Measurements from ENCODE around the gene UXS1.

UXS1 gene

DNA sequence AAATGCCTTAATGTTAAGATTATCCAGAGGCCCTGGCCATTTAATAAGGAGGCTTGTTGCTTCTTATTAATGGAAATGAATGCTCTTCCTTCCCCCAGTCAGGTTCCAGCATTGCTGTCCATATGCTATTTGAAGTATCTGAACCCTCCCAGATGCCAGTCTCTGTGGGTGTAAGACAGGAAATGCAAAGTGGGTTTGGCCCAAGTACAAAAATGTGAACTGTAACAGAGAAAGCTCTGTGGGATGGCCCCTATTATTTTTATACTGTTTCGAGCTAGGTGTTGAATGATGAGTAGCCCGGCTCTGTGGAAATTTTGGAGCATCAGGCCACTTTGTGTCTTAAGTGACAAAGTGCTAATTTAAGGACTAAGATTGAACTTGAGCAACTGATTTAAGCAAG, 141.0 kb downstream of the UXS1 start:
- H3K4me2 ChIP-seq (ENCODE audit: low read length) = peak overlapping the region; percentile 27
- no peak overlapping the region for H2AFZ ChIP-seq (ENCODE audit: low read depth, low read length)
- peaks cover 11% of the 10 kb centered on the region for H3K4me1 ChIP-seq (ENCODE audit: low read length)
- no peaks in the 10 kb centered on the region for H3K36me3 ChIP-seq (replicated peaks; ENCODE audit: low read depth, low read length)
- no peak overlapping the region for H3K27ac ChIP-seq (ENCODE audit: low read length)
- no peak overlapping the region for H3K9ac ChIP-seq (ENCODE audit: low read length)
- no peak for TF ChIP-seq EZH2phosphoT487 (IDR thresholded peaks at IDR 0.05; ENCODE audit: low read depth)
- TF ChIP-seq, protein P1, sequence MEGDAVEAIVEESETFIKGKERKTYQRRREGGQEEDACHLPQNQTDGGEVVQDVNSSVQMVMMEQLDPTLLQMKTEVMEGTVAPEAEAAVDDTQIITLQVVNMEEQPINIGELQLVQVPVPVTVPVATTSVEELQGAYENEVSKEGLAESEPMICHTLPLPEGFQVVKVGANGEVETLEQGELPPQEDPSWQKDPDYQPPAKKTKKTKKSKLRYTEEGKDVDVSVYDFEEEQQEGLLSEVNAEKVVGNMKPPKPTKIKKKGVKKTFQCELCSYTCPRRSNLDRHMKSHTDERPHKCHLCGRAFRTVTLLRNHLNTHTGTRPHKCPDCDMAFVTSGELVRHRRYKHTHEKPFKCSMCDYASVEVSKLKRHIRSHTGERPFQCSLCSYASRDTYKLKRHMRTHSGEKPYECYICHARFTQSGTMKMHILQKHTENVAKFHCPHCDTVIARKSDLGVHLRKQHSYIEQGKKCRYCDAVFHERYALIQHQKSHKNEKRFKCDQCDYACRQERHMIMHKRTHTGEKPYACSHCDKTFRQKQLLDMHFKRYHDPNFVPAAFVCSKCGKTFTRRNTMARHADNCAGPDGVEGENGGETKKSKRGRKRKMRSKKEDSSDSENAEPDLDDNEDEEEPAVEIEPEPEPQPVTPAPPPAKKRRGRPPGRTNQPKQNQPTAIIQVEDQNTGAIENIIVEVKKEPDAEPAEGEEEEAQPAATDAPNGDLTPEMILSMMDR (IDR thresholded peaks at IDR 0.05; ENCODE audit: low read depth, low read length) = no peak
- H3K9me3 ChIP-seq (ENCODE audit: insufficient read depth, low read length) = no peaks in the 10 kb centered on the region
- no peaks in the 10 kb centered on the region for H3K27me3 ChIP-seq (ENCODE audit: low read depth, low read length)
- H3K79me2 ChIP-seq (ENCODE audit: low read length) = no peaks in the 10 kb centered on the region
- no peaks in the 10 kb centered on the region for H4K20me1 ChIP-seq (ENCODE audit: insufficient read depth, low read length)
- no peak overlapping the region for H3K4me3 ChIP-seq (ENCODE audit: low read length)

DNA sequence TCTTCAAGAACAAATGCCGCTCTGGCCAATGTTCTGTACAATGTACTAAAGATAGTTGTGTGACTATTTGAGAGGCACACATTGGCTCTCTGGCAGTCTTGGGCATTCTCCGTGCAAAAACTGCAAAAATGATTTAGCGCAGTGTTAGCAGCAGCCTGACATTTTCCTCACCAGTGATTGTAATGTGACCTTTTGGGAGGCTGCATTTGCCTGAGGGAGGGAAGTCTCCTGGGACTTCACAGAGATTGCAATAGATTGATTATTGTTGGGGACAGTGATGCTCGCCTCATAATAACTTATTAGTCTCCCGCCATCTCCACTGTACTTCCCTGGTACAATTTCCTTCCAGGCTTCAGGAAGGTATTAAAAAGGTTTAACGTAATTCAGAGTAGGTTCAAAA, 149.2 kb downstream of the UXS1 start:
- H3K27ac ChIP-seq (ENCODE audit: low read length) = no peak overlapping the region
- no peak overlapping the region for H3K9ac ChIP-seq (ENCODE audit: low read length)
- H3K27me3 ChIP-seq (ENCODE audit: low read depth, low read length) = no peaks in the 10 kb centered on the region
- no peak overlapping the region for H2AFZ ChIP-seq (ENCODE audit: low read depth, low read length)
- no peaks in the 10 kb centered on the region for H3K79me2 ChIP-seq (ENCODE audit: low read length)
- no peaks in the 10 kb centered on the region for H4K20me1 ChIP-seq (ENCODE audit: insufficient read depth, low read length)
- TF ChIP-seq, protein P1 (IDR thresholded peaks at IDR 0.05; ENCODE audit: low read depth, low read length) = no peak
- TF ChIP-seq EZH2phosphoT487 (IDR thresholded peaks at IDR 0.05; ENCODE audit: low read depth) = no peak
- no peaks in the 10 kb centered on the region for H3K4me1 ChIP-seq (ENCODE audit: low read length)
- no peak overlapping the region for H3K4me3 ChIP-seq (ENCODE audit: low read length)
- H3K9me3 ChIP-seq (ENCODE audit: insufficient read depth, low read length) = no peaks in the 10 kb centered on the region
- H3K36me3 ChIP-seq (replicated peaks; ENCODE audit: low read depth, low read length) = no peaks in the 10 kb centered on the region
- H3K4me2 ChIP-seq (ENCODE audit: low read length) = no peak overlapping the region

DNA sequence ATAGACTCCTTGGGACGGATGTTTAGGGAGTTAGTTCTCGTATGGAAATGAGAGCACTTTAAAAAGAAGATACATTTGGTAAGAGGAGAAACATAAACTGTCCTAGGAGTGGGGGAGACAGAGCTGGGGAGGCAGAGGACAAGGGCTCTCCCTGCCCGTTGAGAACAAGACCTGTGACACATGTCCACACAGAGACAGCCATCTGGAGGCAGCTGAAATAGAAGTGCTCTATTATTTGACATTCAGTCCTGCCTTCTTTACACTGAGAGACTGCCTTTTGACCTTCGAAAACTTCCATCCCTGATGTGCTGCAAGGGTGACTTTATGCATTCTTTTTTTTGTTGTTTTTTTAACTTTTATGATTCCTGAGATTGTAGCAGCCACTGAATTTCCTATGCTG, 150.1 kb downstream of the UXS1 start:
- no peak overlapping the region for H3K4me3 ChIP-seq (ENCODE audit: low read length)
- no peak overlapping the region for H3K4me2 ChIP-seq (ENCODE audit: low read length)
- no peaks in the 10 kb centered on the region for H3K36me3 ChIP-seq (replicated peaks; ENCODE audit: low read depth, low read length)
- H3K9me3 ChIP-seq (ENCODE audit: insufficient read depth, low read length) = no peaks in the 10 kb centered on the region
- no peak overlapping the region for H3K27ac ChIP-seq (ENCODE audit: low read length)
- no peaks in the 10 kb centered on the region for H3K79me2 ChIP-seq (ENCODE audit: low read length)
- H3K9ac ChIP-seq (ENCODE audit: low read length) = no peak overlapping the region
- no peaks in the 10 kb centered on the region for H3K27me3 ChIP-seq (ENCODE audit: low read depth, low read length)
- H3K4me1 ChIP-seq (ENCODE audit: low read length) = no peaks in the 10 kb centered on the region
- H4K20me1 ChIP-seq (ENCODE audit: insufficient read depth, low read length) = no peaks in the 10 kb centered on the region
- TF ChIP-seq EZH2phosphoT487 (IDR thresholded peaks at IDR 0.05; ENCODE audit: low read depth) = no peak
- TF ChIP-seq, protein P1 (IDR thresholded peaks at IDR 0.05; ENCODE audit: low read depth, low read length) = no peak
- no peak overlapping the region for H2AFZ ChIP-seq (ENCODE audit: low read depth, low read length)
